ENCODE data around the gene MYCL. TPM values are rescaled to one million over a fixed set of nuclear protein-coding genes. Genes with fewer than 3 reads are reported as not detected.

The MYCL gene
- total and polyA plus RNA-seq, 4 experiments from 2014 or later, result 0.19 to 0.20 TPM; not detected in 2

GRCh38 chr1:39886757-39887231 lies 14.9 kb downstream of the MYCL start:
- H3K9me3 ChIP-seq (ENCODE audit: control insufficient read depth in 1 of 2, low read length in 2 of 2), result no peaks in the 10 kb centered on the region
- no peak for DNase-seq
- no peaks in the 10 kb centered on the region for H3K27me3 ChIP-seq (ENCODE audit: insufficient read depth, low read length)
- intact Hi-C loops (cut with micrococcal nuclease), result no loop called here
- no peaks in the 10 kb centered on the region for H3K36me3 ChIP-seq (ENCODE audit: insufficient read depth, low read length)
- ChIA-PET POLR2A (ENCODE audit: partially characterized antibody) (no interaction called here), CTCF (ENCODE audit: partially characterized antibody) (interaction anchor here (1.3 kb wide), 1 partner anchor 15 kb away, joined by 4 read pairs; the partner anchor contains the start of gene MYCL)
- peaks cover 12% of the 10 kb centered on the region for H3K4me1 ChIP-seq (ENCODE audit: insufficient read depth, low read length)
- H3K27ac ChIP-seq (ENCODE audit: low read depth, low read length), result no peak overlapping the region
- H3K4me3 Mint-ChIP-seq, result no peak overlapping the region
- H3K27me3 Mint-ChIP-seq, result peaks cover 1 to 4% of the 10 kb centered on the region in 2 donors
- H3K4me1 Mint-ChIP-seq, result peaks cover 10 to 18% (median 15%) of the 10 kb centered on the region in 4 donors
- H3K36me3 Mint-ChIP-seq, result peaks cover 0 to 4% of the 10 kb centered on the region in 2 donors
- no peak overlapping the region for H3K4me3 ChIP-seq (ENCODE audit: low read length in 2 of 2)
- H3K9me3 Mint-ChIP-seq, result no peaks in the 10 kb centered on the region
- no peak overlapping the region for H3K27ac Mint-ChIP-seq

GRCh38 chr1:39885516-39885915 lies 16.2 kb downstream of the MYCL start:
- CTCF ChIA-PET (ENCODE audit: partially characterized antibody), result interaction anchor here (0.8 to 1.5 kb wide), 4 partner anchors 17 to 85 kb away, joined by 3 read pairs; partner anchors contain the start of gene MYCL
- peak overlapping the region in 1 of 8 donors; percentile 1 for H3K4me3 Mint-ChIP-seq

GRCh38 chr1:39882152-39882551 lies 19.6 kb downstream of the MYCL start:
- CTCF ChIA-PET (ENCODE audit: partially characterized antibody), result interaction anchor here (1.0 to 2.3 kb wide), 4 partner anchors 20 to 92 kb away, joined by 4 to 12 read pairs (median 8); partner anchors contain the start of gene MYCL
- no peaks in the 10 kb centered on the region for H3K36me3 ChIP-seq (ENCODE audit: insufficient read depth, low read length)
- H3K27ac ChIP-seq (ENCODE audit: low read depth, low read length), result no peak overlapping the region
- H3K4me1 ChIP-seq (ENCODE audit: insufficient read depth, low read length), result peaks cover 25% of the 10 kb centered on the region
- intact Hi-C loops (cut with micrococcal nuclease), result loop anchor here (5.0 kb wide), 1 partner anchor 35 kb away; no protein-coding TSS in a partner anchor
- H3K4me3 ChIP-seq (ENCODE audit: low read length in 2 of 2), result peak overlapping the region in 1 of 2 donors; percentile 85
- POLR2A ChIA-PET (ENCODE audit: partially characterized antibody), result interaction anchor here (0.6 to 1.3 kb wide), 3 partner anchors 12 to 37 kb away, joined by 3 to 4 read pairs (median 3); no protein-coding TSS in a partner anchor
- no peaks in the 10 kb centered on the region for H3K27me3 ChIP-seq (ENCODE audit: insufficient read depth, low read length)
- H3K9me3 ChIP-seq (ENCODE audit: control insufficient read depth in 1 of 2, low read length in 2 of 2), result no peaks in the 10 kb centered on the region
- peaks cover 24 to 52% (median 40%) of the 10 kb centered on the region in 4 donors for H3K4me1 Mint-ChIP-seq
- no peak for DNase-seq
- peak overlapping the region; percentile 93 to 98 (median 94) for H3K4me3 Mint-ChIP-seq
- H3K27me3 Mint-ChIP-seq, result no peaks in the 10 kb centered on the region
- H3K36me3 Mint-ChIP-seq, result peaks cover 4 to 12% of the 10 kb centered on the region in 2 donors
- no peaks in the 10 kb centered on the region for H3K9me3 Mint-ChIP-seq
- peak overlapping the region in 3 of 7 donors; percentile 22 to 95 (median 87) for H3K27ac Mint-ChIP-seq

More at GRCh38 chr1:39885516-39885915, 16.2 kb downstream of the MYCL start:
- intact Hi-C loops (cut with micrococcal nuclease), result no loop called here
- Mint-ChIP-seq H3K9me3 (no peaks in the 10 kb centered on the region), H3K27ac (peak overlapping the region in 2 of 7 donors; percentile 19 to 65), H3K36me3 (peaks cover 0 to 6% of the 10 kb centered on the region in 2 donors), H3K27me3 (peaks cover 1 to 4% of the 10 kb centered on the region in 2 donors), H3K4me1 (peaks cover 18 to 26% (median 22%) of the 10 kb centered on the region in 4 donors)
- no peak overlapping the region for H3K4me3 ChIP-seq (ENCODE audit: low read length in 2 of 2)
- H3K27ac ChIP-seq (ENCODE audit: low read depth, low read length), result no peak overlapping the region
- H3K36me3 ChIP-seq (ENCODE audit: insufficient read depth, low read length), result no peaks in the 10 kb centered on the region
- POLR2A ChIA-PET (ENCODE audit: partially characterized antibody), result no interaction called here
- DNase-seq, result no peak
- H3K27me3 ChIP-seq (ENCODE audit: insufficient read depth, low read length), result no peaks in the 10 kb centered on the region
- H3K9me3 ChIP-seq (ENCODE audit: control insufficient read depth in 1 of 2, low read length in 2 of 2), result no peaks in the 10 kb centered on the region
- H3K4me1 ChIP-seq (ENCODE audit: insufficient read depth, low read length), result peaks cover 24% of the 10 kb centered on the region

- Mint-ChIP-seq H3K4me1 (peaks cover 32 to 62% (median 53%) of the 10 kb centered on the region in 4 donors), H3K27me3 (no peaks in the 10 kb centered on the region), H3K4me3 (peak overlapping the region in 1 of 8 donors; percentile 41), H3K36me3 (peaks cover 7 to 16% of the 10 kb centered on the region in 2 donors), H3K9me3 (no peaks in the 10 kb centered on the region), H3K27ac (peak overlapping the region in 1 of 7 donors; percentile 70)
- POLR2A ChIA-PET (ENCODE audit: partially characterized antibody), result no interaction called here
- no peak for DNase-seq
- Histone ChIP-seq H3K27me3 (ENCODE audit: insufficient read depth, low read length) (no peaks in the 10 kb centered on the region), H3K4me3 (ENCODE audit: low read length in 2 of 2) (no peak overlapping the region), H3K4me1 (ENCODE audit: insufficient read depth, low read length) (peaks cover 25% of the 10 kb centered on the region), H3K27ac (ENCODE audit: low read depth, low read length) (no peak overlapping the region), H3K36me3 (ENCODE audit: insufficient read depth, low read length) (peaks cover 5% of the 10 kb centered on the region), H3K9me3 (ENCODE audit: control insufficient read depth in 1 of 2, low read length in 2 of 2) (no peaks in the 10 kb centered on the region)
- intact Hi-C loops (cut with micrococcal nuclease), result no loop called here
- CTCF ChIA-PET (ENCODE audit: partially characterized antibody), result no interaction called here
These were observed 23.4 kb downstream of the MYCL start for GRCh38 chr1:39877980-39878956.

- no peaks in the 10 kb centered on the region for H3K9me3 Mint-ChIP-seq
- H3K27me3 ChIP-seq (ENCODE audit: insufficient read depth, low read length), result no peaks in the 10 kb centered on the region
These were observed 24.4 kb downstream of the MYCL start for GRCh38 chr1:39877231-39877778.

GRCh38 chr1:39876144-39876543 lies 25.6 kb downstream of the MYCL start:
- intact Hi-C loops (cut with micrococcal nuclease), result no loop called here
- Mint-ChIP-seq H3K27ac (peak overlapping the region in 2 of 7 donors; percentile 6 to 65), H3K27me3 (no peaks in the 10 kb centered on the region), H3K4me1 (peaks cover 22 to 60% (median 45%) of the 10 kb centered on the region in 4 donors), H3K9me3 (no peaks in the 10 kb centered on the region), H3K4me3 (no peak overlapping the region), H3K36me3 (peaks cover 7 to 13% of the 10 kb centered on the region in 2 donors)
- no peaks in the 10 kb centered on the region for H3K27me3 ChIP-seq (ENCODE audit: insufficient read depth, low read length)
- H3K4me1 ChIP-seq (ENCODE audit: insufficient read depth, low read length), result peaks cover 6% of the 10 kb centered on the region
- no peak for DNase-seq
- no peaks in the 10 kb centered on the region for H3K9me3 ChIP-seq (ENCODE audit: control insufficient read depth in 1 of 2, low read length in 2 of 2)
- H3K27ac ChIP-seq (ENCODE audit: low read depth, low read length), result no peak overlapping the region
- H3K36me3 ChIP-seq (ENCODE audit: insufficient read depth, low read length), result peaks cover 5% of the 10 kb centered on the region
- no peak overlapping the region for H3K4me3 ChIP-seq (ENCODE audit: low read length in 2 of 2)
- ChIA-PET POLR2A (ENCODE audit: partially characterized antibody) (no interaction called here), CTCF (ENCODE audit: partially characterized antibody) (interaction anchor here (0.9 to 1.0 kb wide), 2 partner anchors 26 to 43 kb away, joined by 3 to 4 read pairs; partner anchors contain the start of gene MYCL)

More at GRCh38 chr1:39877231-39877778, 24.4 kb downstream of the MYCL start:
- peaks cover 5% of the 10 kb centered on the region for H3K36me3 ChIP-seq (ENCODE audit: insufficient read depth, low read length)
- H3K4me3 ChIP-seq (ENCODE audit: low read length in 2 of 2), result no peak overlapping the region
- CTCF ChIA-PET (ENCODE audit: partially characterized antibody), result interaction anchor here (0.9 kb wide), 1 partner anchor 25 kb away, joined by 4 read pairs; the partner anchor contains the start of gene MYCL
- intact Hi-C loops (cut with micrococcal nuclease), result no loop called here
- Mint-ChIP-seq H3K36me3 (peaks cover 7 to 14% of the 10 kb centered on the region in 2 donors), H3K27ac (no peak overlapping the region), H3K4me1 (peaks cover 30 to 63% (median 52%) of the 10 kb centered on the region in 4 donors), H3K27me3 (no peaks in the 10 kb centered on the region), H3K4me3 (peak overlapping the region in 1 of 8 donors; percentile 36)
- no peak for DNase-seq
- no peak overlapping the region for H3K27ac ChIP-seq (ENCODE audit: low read depth, low read length)
- H3K9me3 ChIP-seq (ENCODE audit: control insufficient read depth in 1 of 2, low read length in 2 of 2), result no peaks in the 10 kb centered on the region
- H3K4me1 ChIP-seq (ENCODE audit: insufficient read depth, low read length), result peaks cover 18% of the 10 kb centered on the region
- POLR2A ChIA-PET (ENCODE audit: partially characterized antibody), result interaction anchor here (0.6 kb wide), 1 partner anchor 1876 kb away, joined by 3 read pairs; no protein-coding TSS in a partner anchor
